Neutrophil (primary cell): Measurements from ENCODE around the gene ITPR2.

Experiments used
- H3K27ac ChIP-seq: fragments of 200-600 bp; sonication (generic); 2 replicates; pipeline ENCODE4 v1.5.1; 2016; ENCODE audit warnings: mild to moderate bottlenecking, moderate library complexity
- H3K27me3 ChIP-seq: fragments of 200-600 bp; sonication (generic); 2 replicates; pipeline ENCODE4 v1.6.0; 2016; ENCODE audit warnings: mild to moderate bottlenecking
- H3K36me3 ChIP-seq: fragments of 200-600 bp; sonication (generic); 2 replicates; pipeline ENCODE4 v1.5.1; 2017
- H3K4me1 ChIP-seq, 2 experiments: fragments of 200-600 bp in 1 of 2; sonication (generic) in 1 of 2; 1 replicate in 1 of 2; 2 replicates in 1 of 2; pipeline versions ENCODE4 v1.5.1 to v1.6.1; 2013 to 2016; ENCODE audit warnings: low read depth in 1 of 2, low read length in 1 of 2, mild to moderate bottlenecking in 1 of 2, moderate library complexity in 1 of 2; ENCODE audit not compliant: control insufficient read depth in 1 of 2, insufficient read depth in 1 of 2
- H3K4me3 ChIP-seq, 2 experiments: fragments of 200-600 bp in 1 of 2; sonication (generic) in 1 of 2; 1 replicate in 1 of 2; 2 replicates in 1 of 2; pipeline ENCODE4 v1.5.1; 2013 to 2016; ENCODE audit warnings: low read depth in 1 of 2, low read length in 1 of 2, mild to moderate bottlenecking in 1 of 2, moderate library complexity in 1 of 2
- H3K9me3 ChIP-seq: fragments of 200-600 bp; sonication (generic); 2 replicates; pipeline ENCODE4 v1.5.1; 2016
- TF ChIP-seq, protein P1 (sequence below): fragments of 200-600 bp; sonication (generic); IDR thresholded peaks from 2 replicates; pipeline ENCODE4 v1.5.1; 2016; ENCODE audit warnings: antibody characterized with exemption

The ITPR2 gene

GRCh38 chr12:26304273-26304672, 528.7 kb downstream of the ITPR2 start:
- H3K4me3 ChIP-seq, result no peak overlapping the region
- TF ChIP-seq, protein P1, sequence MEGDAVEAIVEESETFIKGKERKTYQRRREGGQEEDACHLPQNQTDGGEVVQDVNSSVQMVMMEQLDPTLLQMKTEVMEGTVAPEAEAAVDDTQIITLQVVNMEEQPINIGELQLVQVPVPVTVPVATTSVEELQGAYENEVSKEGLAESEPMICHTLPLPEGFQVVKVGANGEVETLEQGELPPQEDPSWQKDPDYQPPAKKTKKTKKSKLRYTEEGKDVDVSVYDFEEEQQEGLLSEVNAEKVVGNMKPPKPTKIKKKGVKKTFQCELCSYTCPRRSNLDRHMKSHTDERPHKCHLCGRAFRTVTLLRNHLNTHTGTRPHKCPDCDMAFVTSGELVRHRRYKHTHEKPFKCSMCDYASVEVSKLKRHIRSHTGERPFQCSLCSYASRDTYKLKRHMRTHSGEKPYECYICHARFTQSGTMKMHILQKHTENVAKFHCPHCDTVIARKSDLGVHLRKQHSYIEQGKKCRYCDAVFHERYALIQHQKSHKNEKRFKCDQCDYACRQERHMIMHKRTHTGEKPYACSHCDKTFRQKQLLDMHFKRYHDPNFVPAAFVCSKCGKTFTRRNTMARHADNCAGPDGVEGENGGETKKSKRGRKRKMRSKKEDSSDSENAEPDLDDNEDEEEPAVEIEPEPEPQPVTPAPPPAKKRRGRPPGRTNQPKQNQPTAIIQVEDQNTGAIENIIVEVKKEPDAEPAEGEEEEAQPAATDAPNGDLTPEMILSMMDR, result no peak
- H3K27ac ChIP-seq, result no peak overlapping the region
- H3K27me3 ChIP-seq, result no peaks in the 10 kb centered on the region
- no peaks in the 10 kb centered on the region for H3K9me3 ChIP-seq
- H3K36me3 ChIP-seq, result no peaks in the 10 kb centered on the region
- H3K4me1 ChIP-seq, result peaks cover 0 to 1% of the 10 kb centered on the region in 2 experiments

DNA sequence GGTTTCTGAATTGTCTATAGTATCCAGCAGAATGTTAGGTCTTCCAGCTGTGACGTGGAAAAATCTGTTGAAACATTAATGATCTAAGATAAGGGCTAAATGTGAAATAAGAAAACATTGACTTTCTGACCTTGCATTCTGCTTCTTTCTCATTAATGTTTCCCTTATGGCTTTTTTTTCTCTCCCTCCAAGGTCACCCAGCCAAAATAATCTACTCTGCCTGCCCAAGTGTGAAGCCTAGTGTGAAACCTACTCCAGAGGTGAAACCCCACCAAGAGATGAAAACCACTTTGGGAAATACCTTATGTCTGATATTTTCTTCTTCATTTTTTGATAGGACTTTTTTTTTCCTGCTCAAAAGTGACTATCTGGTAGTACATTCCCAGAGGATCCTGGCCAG, 529.6 kb downstream of the ITPR2 start:
- no peaks in the 10 kb centered on the region for H3K36me3 ChIP-seq
- H3K4me1 ChIP-seq, result peaks cover 0 to 3% of the 10 kb centered on the region in 2 experiments
- H3K27me3 ChIP-seq, result no peaks in the 10 kb centered on the region
- no peaks in the 10 kb centered on the region for H3K9me3 ChIP-seq
- H3K4me3 ChIP-seq, result no peak overlapping the region
- H3K27ac ChIP-seq, result no peak overlapping the region
- TF ChIP-seq, protein P1, result no peak

DNA sequence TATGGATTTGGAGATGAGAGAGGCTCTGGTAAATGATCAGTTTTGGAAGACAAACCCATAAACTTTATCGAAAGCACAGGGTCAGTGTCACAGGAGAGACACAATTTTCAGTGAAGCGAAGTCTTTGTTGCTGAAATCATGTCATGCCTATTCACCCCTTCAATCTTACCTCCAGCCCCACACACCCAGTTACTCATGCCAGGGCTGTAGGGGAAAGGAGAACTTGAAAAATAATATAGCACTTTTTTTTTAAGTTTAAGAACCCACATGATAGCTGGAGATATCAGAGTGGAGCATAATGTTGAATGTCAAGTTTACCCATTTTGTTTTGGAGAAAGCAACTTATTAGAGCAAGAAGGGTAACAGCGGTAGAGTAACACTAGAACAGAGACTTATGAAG, 530.2 kb downstream of the ITPR2 start:
- Histone ChIP-seq H3K4me3 (no peak overlapping the region), H3K4me1 (peaks cover 0 to 3% of the 10 kb centered on the region in 2 experiments), H3K36me3 (no peaks in the 10 kb centered on the region), H3K27ac (no peak overlapping the region), H3K27me3 (no peaks in the 10 kb centered on the region), H3K9me3 (no peaks in the 10 kb centered on the region)
- TF ChIP-seq, protein P1, result no peak

GRCh38 chr12:26299751-26300150, 533.2 kb downstream of the ITPR2 start:
- no peak overlapping the region for H3K4me3 ChIP-seq
- no peaks in the 10 kb centered on the region for H3K27me3 ChIP-seq
- H3K36me3 ChIP-seq, result no peaks in the 10 kb centered on the region
- H3K9me3 ChIP-seq, result no peaks in the 10 kb centered on the region
- no peak overlapping the region for H3K27ac ChIP-seq
- TF ChIP-seq, protein P1, result no peak
- H3K4me1 ChIP-seq, result peaks cover 0 to 3% of the 10 kb centered on the region in 2 experiments

DNA sequence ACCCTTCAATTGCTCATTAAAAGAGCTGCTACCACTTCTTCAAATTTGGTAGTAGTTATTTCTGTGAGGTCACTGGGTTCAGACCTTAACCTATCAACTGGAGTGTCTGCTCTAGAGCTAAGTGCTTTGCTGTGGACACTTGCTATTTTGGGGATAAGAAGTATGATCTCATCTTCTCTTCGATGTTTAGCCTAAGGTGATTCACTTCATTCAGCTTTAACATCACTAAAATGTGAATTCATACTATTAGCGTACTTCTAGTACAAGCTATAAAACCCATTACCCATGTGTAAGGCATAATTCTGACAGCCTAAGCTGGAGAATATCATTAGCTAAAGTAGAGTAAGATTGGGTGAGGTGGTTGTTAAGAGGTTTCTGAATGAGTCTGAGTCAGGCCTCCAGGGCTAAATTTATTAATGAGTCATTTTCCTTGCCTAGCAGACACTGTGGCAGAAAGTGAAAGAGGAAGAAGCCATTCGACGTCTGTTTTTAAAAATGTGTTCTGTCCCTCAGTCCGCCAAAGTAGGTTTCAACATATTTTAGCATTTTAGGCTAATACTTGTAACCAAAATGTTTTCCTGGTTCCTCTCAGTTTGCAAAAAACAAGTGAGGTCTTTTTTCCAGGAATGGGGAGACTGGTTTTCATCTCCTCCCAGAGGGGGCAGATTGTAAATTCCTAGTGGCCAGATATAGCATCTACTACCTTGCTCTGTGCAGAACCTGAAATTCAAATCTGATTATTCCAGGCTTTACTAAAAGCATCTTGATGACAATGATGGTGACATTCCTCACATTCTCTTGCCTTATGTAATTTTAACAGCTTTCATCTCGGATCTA, 534.0 kb downstream of the ITPR2 start:
- TF ChIP-seq, protein P1, result no peak
- no peaks in the 10 kb centered on the region for H3K36me3 ChIP-seq
- peak overlapping the region; percentile 9 to 24 for H3K4me3 ChIP-seq
- H3K27me3 ChIP-seq, result no peaks in the 10 kb centered on the region
- H3K4me1 ChIP-seq, result peaks cover 0 to 3% of the 10 kb centered on the region in 2 experiments
- no peaks in the 10 kb centered on the region for H3K9me3 ChIP-seq
- H3K27ac ChIP-seq, result no peak overlapping the region
